ENCODE results near the gene PRKCZ.

The PRKCZ gene

GRCh38 chr1:2181752-2182151 lies 131.5 kb downstream of the PRKCZ start:
- DNase-seq, result no peak

DNA sequence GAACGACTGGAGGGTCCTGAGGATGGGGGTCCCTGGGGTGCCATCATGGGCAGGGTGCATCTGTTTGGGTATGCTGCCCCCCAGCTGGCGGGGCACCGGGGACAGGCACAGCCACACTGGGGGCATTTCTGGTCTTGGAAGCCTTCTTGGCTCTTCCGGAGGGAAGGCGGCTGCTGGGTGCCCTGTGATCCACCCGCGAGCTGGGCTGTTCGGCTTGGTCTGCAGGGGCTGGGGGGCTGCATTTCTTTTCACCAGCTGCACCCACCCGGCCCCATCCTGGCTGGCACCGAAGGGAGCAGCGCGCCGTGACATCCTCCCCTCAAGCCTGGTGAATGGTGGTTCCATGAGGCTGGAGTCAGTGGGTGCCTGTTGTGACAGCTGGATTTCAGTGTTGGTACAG lies 132.2 kb downstream of the PRKCZ start:
- DNase-seq, result no peak

GRCh38 chr1:2183937-2184334 lies 133.7 kb downstream of the PRKCZ start:
- DNase-seq, result no peak

GRCh38 chr1:2184531-2184930 lies 134.3 kb downstream of the PRKCZ start:
- no peak for DNase-seq

DNA sequence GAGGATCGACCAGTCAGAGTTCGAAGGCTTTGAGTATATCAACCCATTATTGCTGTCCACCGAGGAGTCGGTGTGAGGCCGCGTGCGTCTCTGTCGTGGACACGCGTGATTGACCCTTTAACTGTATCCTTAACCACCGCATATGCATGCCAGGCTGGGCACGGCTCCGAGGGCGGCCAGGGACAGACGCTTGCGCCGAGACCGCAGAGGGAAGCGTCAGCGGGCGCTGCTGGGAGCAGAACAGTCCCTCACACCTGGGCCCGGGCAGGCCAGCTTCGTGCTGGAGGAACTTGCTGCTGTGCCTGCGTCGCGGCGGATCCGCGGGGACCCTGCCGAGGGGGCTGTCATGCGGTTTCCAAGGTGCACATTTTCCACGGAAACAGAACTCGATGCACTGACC lies 134.7 kb downstream of the PRKCZ start:
- no peak for DNase-seq

DNA sequence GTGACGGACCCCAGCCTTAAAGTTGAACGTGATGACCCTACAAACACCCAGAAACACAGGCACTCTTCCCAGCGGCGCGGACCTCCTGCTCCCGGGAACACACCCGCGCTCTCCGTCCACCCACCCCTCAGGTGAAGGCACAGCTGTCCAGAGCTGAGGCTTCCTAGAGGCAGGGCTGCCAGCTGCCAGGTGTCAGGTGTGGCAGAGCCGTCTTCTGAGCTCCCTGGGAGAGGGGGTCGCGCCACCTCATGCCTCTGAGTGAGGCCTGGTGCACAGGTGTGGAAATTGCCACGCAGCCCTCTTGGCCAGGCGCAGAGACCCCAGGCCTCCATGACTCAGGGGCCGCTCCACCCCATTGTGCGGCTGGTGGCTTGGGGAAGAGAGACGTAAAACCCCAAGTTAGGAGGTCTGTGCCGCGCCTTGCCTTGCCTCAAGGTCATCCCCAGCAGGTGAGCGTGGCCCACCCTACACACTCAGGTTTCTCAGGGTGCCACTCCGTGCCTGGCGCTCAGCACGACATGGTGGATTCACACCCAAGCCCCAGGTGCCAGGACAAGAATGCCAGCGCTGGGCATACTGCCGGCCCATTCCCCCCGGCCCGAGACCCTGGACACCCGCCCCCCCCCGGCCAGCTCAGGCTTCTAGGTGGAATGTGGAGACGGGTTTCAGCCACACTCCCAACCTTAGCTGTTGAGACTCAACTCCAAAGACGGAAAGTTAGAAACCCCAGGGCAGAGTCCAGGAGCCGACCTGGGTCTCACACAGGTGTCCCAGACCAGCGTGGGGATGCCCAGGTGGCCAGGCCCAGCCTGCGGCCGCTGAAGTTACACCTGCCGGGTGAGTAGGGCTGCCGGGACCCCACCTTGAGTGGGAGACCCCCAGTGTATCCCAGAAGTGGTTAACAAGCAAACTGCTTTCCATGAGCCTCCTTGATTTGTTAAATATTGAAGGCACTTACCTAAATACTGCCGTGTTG lies 136.0 kb downstream of the PRKCZ start:
- no peak for DNase-seq

DNA sequence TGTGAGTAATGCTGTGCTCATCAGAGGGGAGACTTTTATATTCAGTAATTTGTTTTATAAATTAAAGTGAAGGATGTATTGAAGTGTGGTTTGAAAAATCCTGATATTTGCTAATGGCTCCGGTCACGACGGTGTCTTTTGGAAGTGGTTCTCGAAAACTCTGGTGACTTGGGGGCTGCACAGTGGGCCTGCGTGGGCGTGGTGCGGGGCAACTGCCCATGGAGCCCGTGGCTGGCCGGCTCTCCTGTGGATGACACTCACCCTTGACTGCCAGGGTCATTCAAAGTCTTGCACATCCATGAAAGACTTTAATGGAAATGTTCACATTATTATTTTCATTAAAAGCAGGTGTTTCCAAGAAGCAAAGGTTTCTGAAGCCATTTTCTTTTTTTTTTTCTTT lies 136.7 kb downstream of the PRKCZ start:
- DNase-seq, result no peak

- DNase-seq, result no peak
Measured at GRCh38 chr1:2187619-2188018, 137.4 kb downstream of the PRKCZ start.

DNA sequence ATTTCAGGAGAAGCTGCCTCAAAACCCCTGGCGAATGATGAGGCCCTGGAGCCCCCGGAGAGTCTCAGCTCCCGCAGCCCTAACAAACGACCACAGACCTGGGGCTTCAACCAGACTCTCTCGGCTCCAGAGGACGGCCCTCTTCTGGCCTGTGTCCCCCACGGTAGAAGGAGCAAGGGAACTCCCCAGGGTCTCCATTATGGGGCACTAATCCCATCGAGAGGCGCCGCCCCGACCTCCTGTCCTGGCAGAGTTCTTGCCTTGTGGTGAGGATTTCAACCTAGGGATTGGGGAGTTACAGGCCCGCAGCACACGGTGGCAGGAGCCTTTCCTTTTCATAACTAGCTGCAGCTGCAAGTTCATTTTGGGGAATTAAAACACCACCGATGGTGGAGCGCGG lies 138.1 kb downstream of the PRKCZ start:
- no peak for DNase-seq

DNA sequence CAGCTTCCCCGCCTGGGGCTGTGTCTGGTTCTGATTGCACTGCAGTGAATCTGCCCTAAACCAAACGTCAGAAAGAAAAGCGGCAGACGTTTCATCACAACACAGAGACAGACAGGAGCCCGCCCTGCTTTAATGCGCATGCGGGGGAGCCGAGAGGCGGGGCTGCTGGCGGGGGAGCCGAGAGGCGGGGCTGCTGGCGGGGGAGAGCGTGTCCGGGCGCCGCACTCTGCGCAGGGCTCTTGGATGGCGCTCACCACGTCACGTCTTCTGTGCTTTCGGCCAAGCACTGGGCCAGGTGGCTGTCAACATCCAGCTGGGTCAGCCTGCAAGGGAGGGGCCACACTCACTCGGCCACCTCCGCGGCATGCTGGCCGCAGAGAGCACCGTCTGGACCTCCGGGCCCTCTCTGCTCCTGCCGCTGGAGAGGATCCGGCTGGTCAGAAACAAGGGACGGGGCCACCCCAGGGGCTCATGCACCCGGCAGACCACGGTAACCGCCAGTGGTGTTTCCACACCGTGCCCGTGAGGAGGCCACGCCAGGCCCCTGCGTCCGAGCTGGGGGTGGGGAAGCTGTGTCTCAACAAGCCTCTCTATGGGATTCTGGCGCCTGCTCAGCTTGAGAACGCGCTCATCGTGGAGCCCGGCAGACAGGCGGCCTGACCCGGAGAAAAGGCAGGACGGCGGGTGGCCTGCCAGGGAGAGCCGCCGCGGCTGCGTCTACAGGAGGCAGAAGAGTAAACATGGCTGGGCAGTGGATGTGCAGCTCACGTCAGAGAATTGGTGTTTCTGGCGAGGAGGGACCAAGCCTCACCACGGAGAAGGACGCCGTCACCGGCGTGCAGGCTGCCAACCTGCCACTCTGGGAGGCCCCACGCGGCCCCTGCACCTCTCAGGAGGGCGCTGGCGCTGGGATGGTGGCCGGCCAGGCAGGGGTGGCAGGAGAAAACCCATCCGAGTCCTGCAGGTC lies 139.5 kb downstream of the PRKCZ start:
- peak; percentile 86 for DNase-seq

GRCh38 chr1:2190491-2190976 lies 140.3 kb downstream of the PRKCZ start:
- DNase-seq, result no peak

GRCh38 chr1:2192031-2192995 lies 142.1 kb downstream of the PRKCZ start:
- no peak for DNase-seq

DNA sequence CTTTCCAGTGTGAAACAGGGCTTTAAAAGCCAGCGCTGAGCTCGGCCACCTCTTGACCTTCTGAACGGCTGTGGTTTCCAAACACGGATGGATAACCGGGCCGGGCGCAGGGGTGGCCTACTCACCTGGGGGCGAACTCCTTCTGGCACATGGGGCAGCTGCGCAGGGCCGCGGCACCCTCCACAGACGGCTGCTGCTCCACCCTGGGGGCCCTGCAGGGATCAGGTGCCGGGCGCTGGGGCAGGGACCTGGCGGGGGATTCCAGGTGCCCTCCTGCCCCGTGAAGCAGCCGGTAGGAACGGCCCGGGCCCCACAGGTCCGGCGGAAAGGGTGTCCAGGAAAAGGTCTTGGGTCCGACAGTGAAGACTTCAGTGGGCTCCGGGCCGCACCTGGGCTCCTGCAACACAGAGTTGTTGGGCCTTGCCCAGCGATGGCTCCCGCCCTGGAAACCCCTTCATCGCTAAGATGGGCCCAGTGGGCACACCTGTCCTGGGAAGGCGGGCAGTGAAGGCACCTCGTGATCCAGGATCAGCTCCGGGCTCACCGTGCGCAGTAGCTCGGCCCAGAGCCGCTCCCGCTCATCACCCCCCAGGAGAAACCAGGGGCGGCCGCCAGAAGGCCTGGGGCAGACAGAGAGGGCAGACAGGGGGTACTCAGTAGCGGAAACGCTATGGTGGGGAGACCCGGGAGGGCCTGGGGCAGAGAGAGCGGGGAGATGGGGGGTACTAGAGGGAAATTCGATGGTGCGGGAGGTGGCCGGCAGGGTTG lies 143.5 kb downstream of the PRKCZ start:
- no peak for DNase-seq

DNA sequence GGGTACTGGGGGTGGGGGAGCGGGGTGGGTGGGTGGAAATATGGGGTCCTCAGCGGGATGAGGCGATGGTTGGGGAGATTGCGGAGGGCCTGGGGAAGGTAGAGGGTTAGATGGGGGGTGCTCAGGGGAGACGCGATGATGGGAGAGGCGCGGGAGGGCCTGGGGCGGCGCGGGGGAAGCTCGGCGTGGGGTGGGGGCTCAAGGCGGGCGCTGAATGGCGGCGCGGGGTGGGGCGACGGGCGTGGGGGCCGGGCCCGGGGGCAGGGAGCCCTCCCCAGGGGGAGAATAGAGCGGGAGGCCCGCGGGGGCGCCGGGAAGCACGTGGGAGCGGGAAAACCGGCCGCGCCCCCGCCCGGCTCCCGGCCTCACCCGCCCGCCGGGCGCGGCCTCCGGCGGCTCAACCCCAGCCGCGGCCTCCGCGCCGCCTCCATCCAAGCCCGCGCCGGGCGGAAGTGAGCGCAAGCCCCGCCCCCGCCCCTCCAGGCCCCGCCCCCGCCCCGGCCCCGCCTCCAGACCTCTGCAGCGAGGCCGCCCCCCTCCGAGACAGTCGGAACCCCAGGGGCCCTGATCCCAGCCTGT lies 144.2 kb downstream of the PRKCZ start, which contains the start of gene FAAP20:
Gene FAAP20 (minus strand): TSS at position 454 of the 579 bp plus-strand sequence. CDS start 23 bp downstream, at position 431.
- peak; percentile 56 for DNase-seq

DNA sequence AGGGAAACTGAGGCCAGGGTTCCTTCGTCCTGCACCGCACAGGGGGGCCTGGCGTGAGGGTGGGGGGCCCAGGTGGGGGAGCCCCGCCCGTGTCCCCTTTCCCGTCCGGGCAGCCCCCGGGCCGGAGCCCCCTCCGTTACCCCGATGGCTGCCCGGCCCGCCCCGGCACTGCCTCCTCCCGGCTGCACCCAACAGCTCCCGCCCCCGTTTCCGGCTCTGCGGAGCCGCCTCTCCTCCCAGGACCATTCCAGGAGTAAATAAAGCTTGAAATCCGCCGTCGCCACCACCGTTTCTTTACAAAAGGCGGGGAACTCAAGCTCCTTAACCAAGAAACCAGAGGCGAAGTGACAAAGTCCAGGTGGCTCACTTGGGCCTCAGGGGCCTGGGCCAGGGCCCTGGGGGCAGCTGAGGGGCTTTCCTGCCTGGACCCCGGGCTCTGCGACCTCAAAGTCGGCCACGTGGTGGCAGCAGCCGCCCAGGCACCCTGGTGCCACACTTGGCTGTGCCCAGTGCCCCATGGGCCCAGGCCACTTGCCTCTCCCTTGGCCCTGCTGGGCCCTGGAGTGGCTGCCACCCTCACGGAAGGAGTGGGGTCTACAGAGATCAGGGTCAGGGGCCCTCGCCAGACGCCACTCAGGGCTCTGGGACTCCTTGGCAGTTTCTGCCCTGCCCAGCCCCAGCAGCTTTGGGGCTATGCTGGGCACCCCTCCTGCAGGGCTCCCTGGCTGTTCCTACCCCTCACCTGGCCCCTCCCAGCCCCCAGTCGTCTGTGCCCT lies 144.9 kb downstream of the PRKCZ start:
- DNase-seq, result peak; percentile 77

DNA sequence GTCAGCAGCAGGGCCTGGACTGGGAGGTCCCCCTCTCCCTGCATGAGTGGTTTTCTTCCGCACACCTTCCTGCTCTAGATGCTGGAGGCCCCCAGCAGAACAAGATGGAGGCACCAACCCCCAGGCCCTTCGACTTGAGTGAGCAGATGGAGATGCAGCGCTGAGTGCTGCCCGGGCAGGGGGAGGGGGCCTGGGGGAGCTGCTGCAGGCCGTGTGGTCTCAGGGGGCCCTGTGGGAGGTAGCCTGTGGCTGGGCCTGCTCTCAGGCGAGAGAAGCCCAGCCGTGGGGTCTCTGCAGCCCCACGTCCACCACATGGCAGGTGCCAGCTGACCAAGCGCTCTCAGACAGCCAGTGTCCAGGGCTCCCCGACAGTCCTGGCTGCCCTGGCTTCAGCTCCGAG lies 145.6 kb downstream of the PRKCZ start:
- DNase-seq, result no peak

GRCh38 chr1:2196901-2197638 lies 146.9 kb downstream of the PRKCZ start:
- DNase-seq, result no peak

DNA sequence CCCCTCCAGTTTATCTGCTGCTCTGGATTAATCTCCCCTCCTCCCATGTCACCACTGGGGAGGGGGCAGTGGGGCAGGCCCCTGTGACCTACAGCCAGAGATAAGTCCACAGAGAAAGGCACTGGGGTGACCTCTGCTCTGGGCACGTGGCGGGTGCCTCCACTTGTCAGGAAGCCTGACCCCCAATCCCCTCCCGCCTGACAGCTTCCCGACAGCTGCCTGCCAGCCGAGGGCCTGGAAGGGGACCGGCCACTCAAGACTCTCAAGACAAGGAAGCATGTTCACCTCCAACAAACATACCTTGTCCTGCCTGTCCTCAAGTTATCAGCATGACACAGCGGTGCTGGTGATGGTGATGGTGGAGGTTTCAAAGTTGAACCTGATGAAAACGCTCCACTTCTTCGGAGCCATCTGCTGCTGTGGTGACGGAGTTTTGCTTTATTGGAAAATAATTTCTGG lies 147.5 kb downstream of the PRKCZ start:
- no peak for DNase-seq

DNA sequence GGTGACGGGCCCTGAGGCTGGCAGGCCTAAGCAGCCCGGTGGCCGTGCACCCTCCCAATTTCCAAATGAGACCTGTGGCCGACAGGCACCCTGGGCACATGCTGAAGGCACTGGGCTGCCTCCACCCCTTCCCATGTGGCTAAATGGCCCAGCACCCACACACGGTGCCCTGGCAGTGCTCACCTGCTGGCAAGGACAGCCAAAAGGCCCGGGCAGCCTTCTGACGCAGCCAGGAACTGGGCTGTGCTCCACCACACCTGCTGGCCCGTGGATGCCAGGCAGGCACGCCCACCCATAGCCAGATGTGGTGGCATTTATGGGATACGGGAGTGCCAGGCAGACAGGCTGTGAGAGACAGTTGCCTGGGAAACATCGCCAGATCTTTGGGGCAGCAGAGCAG lies 148.4 kb downstream of the PRKCZ start:
- DNase-seq, result no peak

Measured in MV-4-11 (cell line).